NCI-H1417 (cell line): ENCODE results near the gene PDZD2.
"Not testable (repeated sequence)": the region's sequence is repeated elsewhere in the genome, so short reads cannot be mapped to it uniquely, and the experiment has no call there.

Experiments
- DNase-seq, 3 experiments: peaks; one replicate each; lab custom pipeline; 2025; lab: John Stamatoyannopoulos, UW

Gene PDZD2

GRCh38 chr5:31691408-31691807 is 52.5 kb downstream of the PDZD2 start:
- DNase-seq, result not testable (repeated sequence)

- no peak for DNase-seq
Measured at GRCh38 chr5:31692561-31693221, 53.8 kb downstream of the PDZD2 start.

DNA sequence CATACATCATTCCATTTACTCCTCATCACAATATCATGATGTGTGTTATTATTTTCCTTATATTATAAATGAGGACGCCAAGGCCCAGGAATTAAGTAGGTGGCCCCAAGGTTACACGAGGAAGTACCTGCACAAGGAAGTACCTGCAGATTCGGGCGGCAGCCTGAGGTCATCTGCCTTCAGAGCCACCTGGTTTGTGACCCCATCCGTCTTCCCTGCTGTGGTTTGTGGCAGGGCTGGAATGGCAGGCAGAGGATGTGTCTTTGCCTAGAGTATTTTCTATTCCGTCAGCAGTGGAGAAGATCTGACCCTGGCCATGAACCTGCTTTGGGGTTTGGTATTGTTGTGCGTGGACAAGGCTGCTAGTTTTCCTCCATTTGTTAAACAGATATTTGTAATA is 59.7 kb downstream of the PDZD2 start:
- no peak for DNase-seq

- DNase-seq, result no peak
Measured at GRCh38 chr5:31701642-31702299, 62.8 kb downstream of the PDZD2 start.

DNA sequence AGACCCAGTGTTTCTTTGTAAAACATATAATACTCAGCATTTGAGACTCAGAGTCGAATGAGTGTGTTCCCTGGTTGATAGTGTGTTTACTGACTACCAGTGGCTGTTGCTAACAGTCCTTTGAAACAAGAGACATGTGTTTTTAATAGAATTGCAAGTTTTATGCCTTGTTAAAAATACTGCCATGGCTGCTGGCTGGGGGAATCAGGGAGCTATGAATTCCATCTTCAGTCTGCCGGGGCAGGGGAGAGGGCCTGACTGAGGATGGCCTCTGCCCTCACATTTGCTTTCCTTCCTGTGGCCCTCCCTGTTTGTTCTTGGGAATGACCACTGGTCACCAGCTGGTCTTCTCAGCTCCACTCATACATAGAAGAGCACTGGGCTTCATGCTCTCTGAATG is 63.8 kb downstream of the PDZD2 start:
- DNase-seq, result no peak

DNA sequence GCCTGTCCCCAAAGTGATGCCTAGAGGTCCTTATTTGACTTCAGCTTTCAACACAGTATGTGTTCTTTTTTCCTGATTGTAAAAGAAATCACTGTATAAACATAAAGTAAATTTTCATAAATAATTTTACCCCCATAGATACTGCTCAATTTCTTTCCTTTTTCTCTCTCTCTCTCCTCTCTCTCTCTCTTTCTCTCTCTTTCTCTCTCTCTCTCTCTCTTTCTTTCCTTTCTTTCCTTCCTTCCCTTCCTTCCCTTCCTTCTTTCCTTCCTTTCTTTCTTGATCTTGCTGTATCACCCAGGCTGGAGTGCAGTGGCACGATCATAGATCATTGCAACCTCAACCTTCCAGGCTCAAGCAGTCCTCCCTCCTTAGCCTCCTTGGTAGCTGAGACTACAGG is 64.8 kb downstream of the PDZD2 start:
- DNase-seq, result no peak

DNA sequence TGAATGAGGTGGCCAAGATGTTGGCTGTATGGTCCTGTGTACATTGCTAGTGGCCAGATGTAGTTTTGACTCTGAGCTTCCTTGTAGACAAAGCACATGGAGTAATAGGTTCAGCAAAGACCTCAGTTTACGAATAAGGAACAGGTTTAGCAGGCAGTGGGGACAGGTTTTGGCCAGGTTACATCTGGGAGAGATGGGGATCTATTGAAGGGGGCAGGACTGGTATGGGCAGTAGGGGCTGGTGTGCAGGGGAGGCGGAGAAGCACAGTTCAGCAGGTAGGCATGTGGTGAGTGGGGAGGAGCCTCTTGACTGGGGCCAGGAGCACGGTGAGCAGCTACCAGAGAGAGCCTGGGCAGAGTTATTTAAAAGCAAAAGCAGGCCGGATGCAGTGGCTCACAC is 67.3 kb downstream of the PDZD2 start:
- DNase-seq, result no peak

DNA sequence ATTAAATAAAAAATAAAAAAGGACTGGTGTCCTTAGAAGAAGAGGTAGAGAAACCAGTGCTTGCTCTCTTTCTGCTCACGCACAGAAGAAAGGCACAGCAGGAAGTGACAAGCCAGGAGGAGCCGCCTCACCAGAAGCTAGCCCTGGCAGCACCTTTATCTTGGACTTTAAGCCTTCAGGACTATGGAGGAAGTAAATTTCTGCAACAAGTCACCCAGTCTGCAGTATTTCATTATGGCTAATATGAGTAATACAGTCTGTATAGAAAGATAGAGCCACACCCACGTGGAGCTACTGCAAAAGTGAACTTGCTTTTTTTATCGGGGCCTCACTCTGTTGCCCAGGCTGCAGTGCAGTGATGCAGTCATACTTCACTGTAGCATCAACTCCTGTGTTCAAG is 68.4 kb downstream of the PDZD2 start:
- no peak for DNase-seq

GRCh38 chr5:31708089-31708488 is 69.2 kb downstream of the PDZD2 start:
- DNase-seq, result no peak

DNA sequence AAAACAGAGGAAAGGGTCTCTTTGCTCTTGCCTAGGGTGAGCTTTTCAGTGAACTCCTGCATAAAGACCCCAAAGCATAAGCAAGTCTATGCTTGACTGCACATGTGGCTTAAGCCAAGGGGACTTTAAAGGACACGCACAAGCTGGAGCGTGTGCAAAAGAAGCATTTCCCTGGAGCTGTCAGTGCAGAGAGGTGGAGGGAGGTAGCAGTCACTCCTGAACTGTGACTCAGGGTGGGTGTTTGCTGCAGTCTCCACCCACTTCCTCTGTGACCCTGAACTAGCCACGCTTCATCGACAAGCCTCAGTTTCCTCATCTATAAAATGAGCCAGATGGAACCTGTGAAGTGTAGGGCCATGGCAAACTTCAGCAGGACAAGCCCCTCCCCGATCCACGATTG is 72.4 kb downstream of the PDZD2 start:
- no peak for DNase-seq

- no peak for DNase-seq
Measured at GRCh38 chr5:31711935-31712592, 73.1 kb downstream of the PDZD2 start.

- no peak for DNase-seq
Measured at GRCh38 chr5:31717561-31717960, 78.6 kb downstream of the PDZD2 start.

DNA sequence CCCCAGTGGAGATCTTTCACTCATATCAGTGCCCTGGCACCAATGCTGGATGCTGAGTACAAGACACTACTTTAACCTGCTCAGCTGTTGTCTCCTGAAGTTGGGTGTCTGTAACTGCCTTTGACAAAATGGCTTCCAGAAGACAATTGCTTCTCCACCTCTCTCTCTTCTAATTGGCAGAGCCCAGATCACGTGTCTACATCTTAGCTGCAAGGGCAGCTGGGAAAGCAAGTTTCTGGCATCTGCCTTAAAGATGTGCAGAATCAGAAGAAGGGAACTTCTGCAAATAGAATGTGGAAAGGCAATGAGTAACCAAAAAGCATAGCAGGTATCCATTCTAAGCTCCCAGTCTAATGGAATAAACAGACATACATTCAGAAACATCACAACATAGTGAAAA is 81.1 kb downstream of the PDZD2 start:
- no peak for DNase-seq

DNA sequence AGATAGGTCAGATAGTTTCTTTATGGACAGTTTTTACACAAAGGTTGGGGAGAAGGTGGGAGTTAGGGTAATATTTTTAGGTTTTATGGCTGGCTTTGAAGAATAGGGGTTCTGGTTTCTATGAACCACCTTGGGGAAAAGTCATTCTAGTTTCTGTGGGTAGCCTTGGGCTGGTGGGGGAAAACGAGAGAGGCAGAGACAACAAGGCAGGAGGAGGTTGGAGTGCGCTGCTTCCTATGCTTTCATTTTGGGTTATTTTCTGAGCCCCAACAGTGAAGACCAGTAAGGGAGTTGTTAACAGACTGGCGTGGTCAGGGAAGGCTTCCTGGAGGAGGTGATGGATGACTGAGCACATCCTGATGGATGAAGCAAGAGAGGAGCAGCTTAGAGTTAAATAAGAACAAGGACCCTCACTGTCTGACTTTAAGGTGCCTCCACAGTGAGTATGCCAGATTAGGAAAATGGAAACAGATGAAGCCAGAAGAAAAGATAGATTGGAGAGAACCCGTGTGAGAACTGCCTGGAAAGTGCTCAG is 81.9 kb downstream of the PDZD2 start:
- DNase-seq, result no peak

- DNase-seq, result no peak
Measured at GRCh38 chr5:31722111-31722510, 83.2 kb downstream of the PDZD2 start.

DNA sequence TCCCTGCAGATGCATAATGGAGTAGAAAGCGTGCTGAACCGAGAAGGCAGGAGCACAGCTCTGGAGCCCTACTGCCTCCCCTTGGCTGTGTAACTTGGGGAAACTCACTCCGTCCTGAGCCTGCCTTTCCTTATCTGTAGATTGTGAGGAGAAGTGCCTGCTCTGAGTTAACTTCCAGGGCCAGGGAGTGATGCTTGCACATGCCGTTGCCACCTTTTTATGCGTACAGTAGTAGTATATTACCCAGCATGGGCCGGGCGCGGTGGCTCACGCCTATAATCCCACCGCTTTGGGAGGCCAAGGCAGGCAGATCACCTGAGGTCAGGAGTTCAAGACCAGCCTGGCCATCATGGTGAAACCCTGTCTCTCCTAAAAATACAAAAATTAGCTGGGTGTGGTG is 87.1 kb downstream of the PDZD2 start:
- no peak for DNase-seq

GRCh38 chr5:31726952-31727351 is 88.0 kb downstream of the PDZD2 start:
- DNase-seq, result no peak

DNA sequence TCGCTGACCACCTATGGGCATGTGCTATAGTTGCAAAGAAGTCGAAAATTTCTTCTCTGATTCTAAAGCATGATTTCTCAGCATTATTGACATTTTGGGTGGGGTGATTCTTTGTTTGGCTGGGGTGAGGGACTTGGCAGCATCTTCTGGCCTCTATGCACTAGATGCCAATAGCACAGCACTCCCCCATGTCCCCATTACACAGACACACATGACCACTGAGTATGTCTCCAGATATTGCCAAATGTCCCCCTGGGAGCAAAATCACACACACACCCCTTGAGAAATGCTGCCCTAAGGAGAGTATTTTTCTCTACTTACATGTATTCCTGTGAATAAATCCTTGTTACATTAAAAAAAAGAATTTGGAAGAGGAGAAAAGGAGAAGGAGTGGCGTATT is 89.1 kb downstream of the PDZD2 start:
- DNase-seq, result no peak

DNA sequence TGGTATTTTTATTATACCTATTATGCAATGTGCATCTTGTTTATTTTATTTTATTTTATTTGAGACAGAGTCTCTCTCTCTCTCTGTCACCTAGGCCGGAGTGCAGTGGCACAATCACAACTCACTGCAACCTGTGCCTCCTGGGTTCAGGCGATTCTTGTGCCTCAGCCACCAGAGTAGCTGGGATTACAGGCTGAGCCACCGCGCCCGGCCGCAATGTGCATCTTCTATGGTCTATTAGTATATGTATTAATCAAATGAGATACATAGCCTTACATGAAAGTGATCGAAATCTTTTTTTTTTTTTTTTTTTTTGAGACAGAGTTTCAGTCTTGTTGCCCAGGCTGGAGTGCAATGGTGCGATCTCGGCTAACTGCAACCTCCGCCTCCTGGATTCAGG is 89.9 kb downstream of the PDZD2 start:
- not testable (repeated sequence) for DNase-seq

DNA sequence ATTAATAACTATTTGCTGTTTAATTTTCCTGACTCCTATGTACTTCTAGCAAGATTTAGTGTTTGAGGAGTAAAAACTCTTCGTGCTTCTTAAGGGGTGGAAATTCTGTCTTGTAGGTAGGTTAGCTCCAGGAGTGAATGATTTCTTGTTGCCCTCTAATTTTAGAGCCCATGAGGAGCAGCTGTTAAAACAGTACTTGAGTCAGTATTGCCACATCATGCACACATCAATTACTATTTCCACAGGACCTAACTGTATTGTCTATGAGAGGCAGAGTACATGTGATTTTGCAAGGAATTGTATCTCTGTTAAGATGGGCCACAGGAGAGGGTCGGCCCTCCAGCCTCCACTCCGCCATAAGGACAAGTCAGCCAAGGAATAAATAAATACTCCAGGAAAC is 91.2 kb downstream of the PDZD2 start:
- no peak for DNase-seq

GRCh38 chr5:31731016-31731415 is 92.1 kb downstream of the PDZD2 start:
- no peak for DNase-seq

DNA sequence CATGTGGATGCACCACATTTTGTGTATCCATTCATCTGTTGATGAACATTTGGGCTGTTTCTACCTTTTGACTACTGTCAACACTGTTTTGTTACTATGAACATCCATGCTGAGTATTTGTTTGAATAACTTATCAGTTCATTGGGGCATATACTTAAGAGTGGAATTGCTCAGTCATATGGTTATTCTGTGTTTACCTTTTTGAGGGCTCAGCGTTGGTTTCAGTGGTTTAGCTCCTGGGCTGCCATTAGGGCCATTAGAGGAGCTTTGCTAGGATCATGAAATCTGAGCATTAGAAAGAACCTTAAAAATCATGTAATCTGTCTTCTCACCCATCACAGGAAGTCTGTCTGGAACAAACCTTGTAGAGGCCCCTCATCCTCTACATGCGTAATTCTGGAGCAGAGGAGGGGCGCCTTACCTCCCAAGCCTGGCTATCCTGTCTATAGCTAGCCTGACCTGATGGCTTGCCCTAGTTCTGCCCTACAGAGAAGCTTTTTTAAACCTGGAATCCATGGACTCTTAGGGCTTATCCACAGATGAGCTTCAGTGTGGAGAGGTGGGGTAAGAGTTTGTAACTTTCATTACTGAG is 92.9 kb downstream of the PDZD2 start:
- DNase-seq, result no peak

GRCh38 chr5:31732821-31733220 is 93.9 kb downstream of the PDZD2 start:
- not testable (repeated sequence) for DNase-seq
